Measurements from ENCODE around the gene CA10.

Gene CA10

DNA sequence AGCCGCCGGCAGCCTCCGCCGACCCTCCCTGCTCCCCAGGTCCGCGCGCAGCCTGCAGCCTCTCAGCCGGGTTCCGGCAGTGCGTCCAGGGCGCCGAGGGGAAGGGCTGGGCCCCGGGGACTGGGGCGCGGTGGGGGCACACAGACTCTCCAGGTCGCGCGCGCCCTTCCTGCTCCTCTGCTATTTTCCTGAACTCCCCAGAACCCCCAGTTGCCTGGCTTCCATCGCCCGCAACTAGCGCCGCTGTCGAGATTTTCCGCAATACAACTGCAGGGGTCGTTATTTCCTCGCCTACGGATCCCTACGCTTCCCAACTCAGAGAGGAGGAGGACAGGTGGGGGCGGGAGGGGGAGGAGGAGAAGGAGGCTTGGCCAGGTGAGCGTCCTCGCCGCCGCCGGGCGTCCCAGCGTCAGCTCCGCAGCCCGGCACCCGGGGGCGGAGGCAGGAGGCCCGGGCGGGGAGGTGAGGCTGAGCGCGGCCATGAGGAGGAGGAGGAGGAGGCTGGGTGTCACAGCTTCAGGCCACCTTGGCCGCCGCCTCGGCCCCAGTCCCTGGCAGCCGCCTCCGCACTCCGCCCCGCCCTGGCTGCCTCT, at the start of gene CA10:
CA10 (minus strand) TSS at position 265 of the 593 bp plus-strand sequence.
- DNase-seq = no peak

DNA sequence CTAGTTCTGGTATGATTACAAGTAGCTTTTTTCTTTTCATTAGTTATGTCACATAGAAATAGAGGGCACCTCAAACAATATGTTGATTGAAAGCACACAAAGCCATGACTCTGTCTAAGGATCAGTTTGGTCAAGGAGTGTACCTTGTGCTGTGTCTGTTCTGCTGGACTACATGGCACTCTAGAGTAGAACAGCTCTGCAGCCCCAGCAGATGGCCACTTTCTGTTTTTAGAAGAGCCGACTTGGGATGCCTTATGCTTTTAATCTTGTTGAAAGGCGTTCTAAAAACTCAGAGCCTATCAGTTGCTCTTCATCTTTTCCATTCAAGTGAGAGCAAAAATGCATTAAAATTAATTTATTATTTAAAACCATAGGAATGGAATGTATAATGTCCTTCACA, 49.3 kb upstream of the CA10 start:
- DNase-seq = no peak

DNA sequence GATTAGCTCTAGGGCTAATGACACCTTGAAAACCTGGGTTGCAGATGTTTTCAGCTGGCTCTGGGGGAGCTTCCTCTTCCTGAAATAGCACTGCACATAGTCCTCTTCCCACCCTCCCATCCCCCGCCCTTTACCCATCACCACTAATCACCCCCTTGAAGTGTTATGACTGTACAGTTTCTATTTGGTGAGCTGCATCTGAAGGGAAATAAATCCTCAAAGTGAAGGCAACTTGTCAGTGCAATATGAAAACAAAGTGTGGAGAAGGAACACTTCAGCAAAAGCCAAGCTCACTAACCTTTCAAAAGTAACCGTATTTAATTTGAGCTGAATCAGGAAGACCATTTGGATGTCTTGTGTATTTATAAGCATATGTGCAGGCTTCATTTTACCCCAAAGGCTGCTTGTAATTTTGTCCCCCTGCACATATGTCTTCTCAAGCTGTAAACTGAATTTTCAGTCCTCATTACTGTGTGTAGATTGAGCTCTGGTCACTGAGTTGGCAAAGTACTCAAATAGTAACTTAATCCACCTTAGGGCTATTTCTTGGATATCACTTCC, 44.1 kb upstream of the CA10 start:
- no peak for DNase-seq

- DNase-seq = no peak
Measured at GRCh38 chr17:52201767-52202519, 43.4 kb upstream of the CA10 start.

DNA sequence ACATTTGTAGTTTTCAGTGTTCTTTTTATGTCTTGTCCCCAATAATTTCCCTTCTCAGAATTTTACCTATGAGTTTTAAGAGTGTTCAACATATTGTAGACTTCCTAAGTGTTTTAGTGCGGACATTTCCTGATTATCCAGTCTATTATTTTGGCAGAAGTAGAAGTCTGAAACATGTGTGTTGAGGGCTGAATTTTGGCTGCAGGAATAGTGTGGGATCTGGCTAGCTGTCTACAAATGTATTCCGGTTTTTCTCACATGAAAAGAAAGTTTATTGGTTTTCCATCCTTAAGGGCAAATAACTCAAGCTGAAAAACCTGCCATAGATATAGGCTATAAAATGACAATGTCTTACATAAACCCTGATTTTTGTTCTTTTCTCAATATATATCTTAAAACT, 33.0 kb upstream of the CA10 start:
- no peak for DNase-seq

DNA sequence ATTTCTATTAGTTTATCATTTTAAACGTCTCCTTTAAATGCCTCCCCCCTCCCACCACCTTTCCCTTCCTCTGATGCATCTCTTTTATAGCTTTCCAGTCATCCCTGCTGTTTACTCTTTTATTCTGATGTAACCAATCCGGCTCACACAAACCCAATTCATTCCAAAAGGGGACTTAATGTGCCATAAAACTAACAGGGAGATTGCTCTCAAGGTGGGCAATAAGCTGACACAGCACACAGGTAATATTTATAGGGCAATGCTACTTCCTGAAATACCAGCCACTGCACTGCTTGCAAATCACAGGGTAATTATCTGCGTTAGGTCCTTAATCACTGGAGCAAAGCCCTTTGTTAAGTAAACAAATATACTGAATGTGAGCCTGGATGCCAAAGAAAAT, 23.3 kb upstream of the CA10 start:
- DNase-seq = no peak

- DNase-seq = no peak
Measured at GRCh38 chr17:52178012-52178411, 19.5 kb upstream of the CA10 start.

DNA sequence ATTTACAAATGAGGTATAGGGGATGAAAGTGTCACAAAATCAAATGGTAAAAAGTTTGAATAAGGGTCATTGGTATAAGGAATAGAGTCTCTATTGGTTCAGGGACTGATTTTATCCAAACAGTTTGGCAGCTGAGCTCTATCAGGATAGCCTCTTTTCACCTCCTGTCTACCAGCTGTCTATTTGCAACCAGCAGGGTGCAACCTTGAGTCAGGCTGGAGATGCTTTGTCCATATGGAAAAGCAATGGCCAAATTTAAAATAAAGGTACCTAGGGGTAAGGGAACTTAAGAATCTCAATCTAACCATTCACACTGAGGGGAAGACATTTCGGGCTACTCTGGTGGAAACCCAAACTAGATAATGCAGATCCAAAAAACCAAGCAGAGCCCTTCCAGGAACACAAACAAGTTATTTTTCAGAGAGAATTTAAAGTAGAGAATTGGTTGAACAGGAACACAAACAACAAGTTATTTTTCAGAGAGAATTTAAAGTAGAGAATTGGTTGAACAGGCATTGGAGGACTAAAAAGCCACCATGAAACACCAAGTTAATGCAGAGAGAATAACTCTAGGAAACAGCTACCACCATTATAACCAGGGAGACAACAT, 12.6 kb upstream of the CA10 start:
- no peak for DNase-seq

- no peak for DNase-seq
Measured at GRCh38 chr17:52160136-52160567, 1.6 kb upstream of the CA10 start.

DNA sequence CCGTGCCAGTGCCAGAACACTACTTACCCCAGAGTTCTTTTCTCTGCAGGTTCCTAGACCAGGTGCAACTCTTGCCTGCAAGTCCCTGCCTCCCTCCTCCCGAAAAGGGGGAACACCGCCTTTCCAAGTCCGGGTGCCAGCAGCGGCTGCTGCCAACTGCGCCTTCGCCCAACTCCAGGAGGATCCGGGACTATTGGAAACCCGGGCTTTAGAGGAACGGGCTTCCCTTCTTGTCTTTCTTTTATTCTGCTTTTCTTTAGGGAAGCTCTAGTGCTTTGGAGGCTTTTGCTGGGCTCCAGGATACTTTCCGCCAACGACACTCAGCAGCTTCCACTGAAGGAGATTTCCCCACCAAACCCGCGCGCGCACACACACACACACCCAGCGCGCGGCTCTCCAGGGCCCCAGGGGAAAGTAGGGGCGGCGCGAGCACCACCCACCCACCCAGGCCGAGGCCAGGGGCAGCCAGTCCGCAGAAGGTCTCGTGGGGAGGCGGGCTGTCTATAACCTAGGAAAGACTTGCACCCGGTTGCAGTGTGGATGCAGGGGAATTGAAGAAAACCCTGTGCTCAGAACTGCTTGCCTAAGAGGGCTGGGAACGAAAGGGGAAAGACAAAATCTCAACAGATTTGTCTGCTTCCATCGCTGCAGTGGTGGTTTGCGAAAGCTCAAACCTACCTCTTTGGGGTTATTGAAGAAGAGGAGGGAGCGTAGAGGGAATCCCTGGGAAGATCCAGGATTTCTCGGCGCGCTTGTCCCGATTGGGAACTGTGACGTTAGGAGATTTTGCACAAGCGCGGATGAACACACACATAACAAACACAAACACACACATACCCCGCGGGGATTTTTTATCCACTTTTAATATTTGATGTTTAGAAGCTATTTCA, 977 bp upstream of the CA10 start:
- no peak for DNase-seq

DNA sequence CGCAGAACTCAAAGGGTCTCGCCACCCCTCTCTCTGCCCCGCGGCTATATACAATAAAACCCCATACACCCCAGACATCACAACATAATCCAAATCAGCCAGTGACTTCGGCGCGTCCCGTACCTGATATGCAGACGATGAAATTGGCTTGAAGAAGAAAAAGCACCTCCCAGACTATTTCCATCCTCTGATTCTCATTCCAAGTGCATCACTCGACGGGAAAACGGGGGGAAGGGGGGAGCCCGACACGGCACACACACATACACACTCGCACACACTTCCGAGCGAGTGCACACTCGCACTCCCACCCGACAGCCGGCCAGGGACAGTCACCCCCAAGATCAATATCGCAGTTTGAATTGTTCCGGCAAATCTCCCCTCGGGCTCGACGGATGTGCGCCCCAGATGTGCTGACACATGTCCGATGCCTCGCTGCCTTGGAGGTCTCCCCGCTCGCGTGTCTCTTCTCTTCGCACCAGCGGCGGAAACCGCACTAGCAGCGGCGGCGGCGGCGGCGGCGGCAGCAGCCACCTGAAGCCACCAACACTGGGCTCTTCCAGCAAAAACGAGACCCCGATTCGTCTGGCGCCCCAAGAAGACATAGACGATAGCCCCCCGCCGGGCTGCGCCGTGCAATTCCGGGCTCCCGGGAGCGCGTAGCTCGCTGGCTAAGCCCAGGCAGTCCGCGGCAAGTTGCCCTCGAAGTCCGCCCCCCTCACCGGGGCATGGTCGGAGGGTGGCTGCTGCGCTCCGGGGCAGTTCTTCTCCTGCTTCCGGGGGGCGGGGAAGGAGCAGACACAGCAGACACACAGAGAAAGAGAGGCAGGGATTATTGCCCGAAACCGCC, 688 bp downstream of the CA10 start:
- DNase-seq = no peak

DNA sequence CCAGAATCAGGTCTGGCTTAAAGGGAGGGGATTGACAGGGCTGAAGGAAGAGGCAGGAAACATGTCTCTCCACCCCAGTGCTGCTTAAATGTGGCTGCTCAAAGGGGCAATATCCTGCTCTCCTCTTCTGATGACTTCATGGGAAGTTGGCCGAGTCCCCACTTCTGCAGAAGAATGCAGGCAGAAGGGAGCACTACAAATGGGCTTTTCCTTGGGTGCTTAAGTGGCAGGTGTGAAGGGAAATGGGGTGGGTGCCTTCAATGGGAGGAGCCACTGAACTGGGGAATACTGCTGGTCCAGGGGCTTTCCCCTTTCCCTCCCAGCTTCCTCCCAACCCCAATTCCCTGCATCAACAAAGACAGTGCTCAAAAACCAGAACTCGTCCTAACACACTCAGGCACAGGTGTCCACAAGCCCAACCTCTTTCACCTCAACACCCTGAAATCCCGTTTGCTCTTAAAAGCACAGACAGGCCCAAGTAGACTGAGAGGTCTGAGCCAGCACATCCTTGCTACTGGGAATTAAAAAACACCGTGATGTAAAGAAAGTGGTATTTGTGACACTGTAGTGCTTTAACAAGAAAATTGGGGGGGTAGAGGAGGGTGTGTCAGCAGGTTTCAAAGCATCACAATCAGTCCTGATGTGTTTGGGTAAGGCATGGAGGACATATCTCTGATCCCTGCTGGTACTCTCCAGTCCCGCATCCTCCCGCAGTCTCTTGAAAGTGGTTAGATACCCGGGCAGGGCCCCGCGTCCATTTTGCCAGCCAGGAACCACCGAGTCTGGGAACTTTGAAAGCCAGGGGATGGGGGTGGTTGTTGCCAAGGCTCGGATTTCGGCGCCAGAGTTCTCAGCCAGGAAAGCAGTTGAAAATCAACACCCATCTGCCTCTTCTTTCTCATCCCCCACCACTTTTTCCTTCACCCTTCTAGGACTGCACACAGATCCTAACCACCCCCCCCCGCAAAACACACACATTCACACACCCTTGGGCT, 1.6 kb downstream of the CA10 start:
- no peak for DNase-seq

- DNase-seq = no peak
Measured at GRCh38 chr17:52155301-52155700, 3.2 kb downstream of the CA10 start.

DNA sequence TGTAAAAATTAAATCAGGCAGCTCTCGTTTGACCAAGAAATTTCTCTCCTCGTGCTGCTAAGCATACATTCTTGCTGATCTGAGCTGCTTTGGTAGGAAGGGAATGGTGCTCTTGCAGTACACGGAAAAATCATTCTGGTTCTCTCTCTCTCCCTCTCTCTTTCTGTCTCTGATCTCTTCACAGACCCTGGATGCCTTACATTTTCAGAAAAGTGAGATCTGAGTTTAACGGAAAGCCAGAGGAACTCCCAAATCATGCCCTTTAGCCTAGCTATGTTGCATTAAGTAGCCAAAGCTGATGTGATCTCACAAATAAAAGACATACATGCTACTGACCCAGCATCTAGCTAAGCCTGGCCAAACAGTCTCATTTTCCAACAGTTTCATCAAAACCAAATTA, 4.0 kb downstream of the CA10 start:
- no peak for DNase-seq

- DNase-seq = no peak
Measured at GRCh38 chr17:52150935-52151334, 7.6 kb downstream of the CA10 start.

GRCh38 chr17:52149626-52150025, 8.9 kb downstream of the CA10 start:
- no peak for DNase-seq

DNA sequence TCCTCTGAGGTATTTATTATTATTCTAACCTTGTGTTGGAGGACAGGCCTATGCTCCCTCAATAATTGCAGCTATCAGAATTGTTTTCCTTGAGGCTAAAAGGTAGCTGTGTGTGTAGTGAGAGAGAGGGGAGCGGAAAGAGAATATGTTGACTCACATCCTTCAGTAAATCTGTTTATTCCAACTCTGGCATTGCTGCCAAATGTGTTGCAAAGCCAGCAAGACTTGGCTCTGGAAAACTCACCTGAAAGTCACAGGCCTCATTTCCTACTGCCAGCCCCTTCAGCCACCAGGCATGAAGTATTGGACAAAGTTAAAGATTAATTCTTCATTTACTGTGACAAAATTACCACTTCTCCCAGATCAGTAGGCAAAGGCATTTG, 9.6 kb downstream of the CA10 start:
- peak; percentile 23 for DNase-seq

- no peak for DNase-seq
Measured at GRCh38 chr17:52148288-52148968, 10.1 kb downstream of the CA10 start.

GRCh38 chr17:52147872-52148271, 10.6 kb downstream of the CA10 start:
- DNase-seq = no peak

- peak; percentile 15 for DNase-seq
Measured at GRCh38 chr17:52147431-52147830, 11.1 kb downstream of the CA10 start.

All from kidney glomerular epithelial cell (primary cell).